ENCODE results near the gene BABAM2. TPM values are rescaled to one million over a fixed set of nuclear protein-coding genes. Genes with fewer than 3 reads are reported as not detected.
A peak's percentile ranks its signal among the peaks of the same experiment; 100 is the strongest.

BABAM2 gene
- total RNA-seq, 1 experiment from 2014 or later = 46.1 TPM

DNA sequence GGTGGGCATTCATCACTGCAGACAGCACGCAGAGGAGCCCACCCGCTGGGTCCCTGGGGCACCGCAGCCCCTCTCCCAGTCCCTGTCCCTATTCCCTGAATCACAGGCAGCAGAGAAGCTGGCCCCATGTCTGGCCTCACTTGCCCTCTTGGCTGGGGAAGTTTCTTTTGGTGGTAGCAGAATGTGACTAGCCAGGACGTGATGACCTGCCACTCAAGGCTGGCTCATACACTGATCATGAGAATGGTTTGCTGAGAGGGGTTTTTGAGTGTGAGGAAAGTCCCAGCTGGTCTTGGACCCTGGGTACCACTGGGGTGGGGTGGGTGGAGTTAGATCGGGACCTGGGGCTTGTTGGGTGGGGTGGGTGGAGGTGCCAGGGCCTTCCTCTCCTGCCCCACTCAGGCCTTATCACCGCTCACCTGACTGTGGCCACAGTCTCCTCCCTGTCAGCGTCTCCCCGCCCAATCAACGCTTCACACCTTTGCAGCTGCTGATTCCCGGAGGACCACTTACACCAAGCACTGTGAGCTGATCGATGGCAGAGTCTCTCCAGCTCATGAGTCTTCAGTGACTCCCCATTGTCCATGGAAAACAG is 473.3 kb downstream of the BABAM2 start:
- no peak for DNase-seq

DNA sequence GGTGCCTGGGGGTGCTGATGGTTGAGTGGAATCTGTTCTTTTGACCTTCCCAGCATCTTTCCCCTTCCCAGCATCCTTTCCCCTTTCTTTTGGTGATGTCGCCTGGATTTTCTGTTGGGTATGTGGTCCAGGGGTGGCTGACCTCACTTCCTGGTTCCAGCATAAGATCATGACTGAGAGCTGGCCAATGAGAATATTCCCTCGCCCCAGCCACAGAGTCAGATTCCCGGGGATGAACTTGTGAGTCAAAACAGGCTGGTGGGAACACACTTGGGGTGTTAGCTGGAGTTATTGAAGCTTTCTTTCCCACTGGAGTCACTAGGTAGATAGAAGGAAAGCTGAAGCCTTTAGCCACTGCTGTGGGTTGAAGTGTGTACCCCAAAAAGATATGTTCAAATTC is 474.1 kb downstream of the BABAM2 start:
- ChIA-PET CTCF (no interaction called here), POLR2A (ENCODE audit: unreplicated experiment) (no interaction called here)
- no peaks in the 10 kb centered on the region for H3K9me3 ChIP-seq (ENCODE audit: insufficient read depth, low read depth)

More for the DNA sequence above, 473.3 kb downstream of the BABAM2 start:
- Histone ChIP-seq H3K4me1 (replicated peaks; ENCODE audit: insufficient read depth) (peaks cover 76% of the 10 kb centered on the region), H3K27me3 (ENCODE audit: insufficient read depth, low read depth) (no peaks in the 10 kb centered on the region), H3K4me2 (no peak overlapping the region), H3K9me2 (ENCODE audit: insufficient read depth) (no peaks in the 10 kb centered on the region), H3K27ac (no peak overlapping the region), H3K4me3 (no peak overlapping the region), H3F3A (ENCODE audit: insufficient read depth, low read depth) (peaks cover 55% of the 10 kb centered on the region), H3K9me3 (ENCODE audit: insufficient read depth, low read depth) (no peaks in the 10 kb centered on the region), H3K79me2 (ENCODE audit: low read depth) (no peaks in the 10 kb centered on the region), H4K20me1 (ENCODE audit: insufficient read depth) (no peaks in the 10 kb centered on the region), H2AFZ (no peak overlapping the region), H3K36me3 (ENCODE audit: low read depth) (no peaks in the 10 kb centered on the region)
- POLR2A ChIA-PET (ENCODE audit: unreplicated experiment) = no interaction called here
- TF ChIP-seq, protein P1, sequence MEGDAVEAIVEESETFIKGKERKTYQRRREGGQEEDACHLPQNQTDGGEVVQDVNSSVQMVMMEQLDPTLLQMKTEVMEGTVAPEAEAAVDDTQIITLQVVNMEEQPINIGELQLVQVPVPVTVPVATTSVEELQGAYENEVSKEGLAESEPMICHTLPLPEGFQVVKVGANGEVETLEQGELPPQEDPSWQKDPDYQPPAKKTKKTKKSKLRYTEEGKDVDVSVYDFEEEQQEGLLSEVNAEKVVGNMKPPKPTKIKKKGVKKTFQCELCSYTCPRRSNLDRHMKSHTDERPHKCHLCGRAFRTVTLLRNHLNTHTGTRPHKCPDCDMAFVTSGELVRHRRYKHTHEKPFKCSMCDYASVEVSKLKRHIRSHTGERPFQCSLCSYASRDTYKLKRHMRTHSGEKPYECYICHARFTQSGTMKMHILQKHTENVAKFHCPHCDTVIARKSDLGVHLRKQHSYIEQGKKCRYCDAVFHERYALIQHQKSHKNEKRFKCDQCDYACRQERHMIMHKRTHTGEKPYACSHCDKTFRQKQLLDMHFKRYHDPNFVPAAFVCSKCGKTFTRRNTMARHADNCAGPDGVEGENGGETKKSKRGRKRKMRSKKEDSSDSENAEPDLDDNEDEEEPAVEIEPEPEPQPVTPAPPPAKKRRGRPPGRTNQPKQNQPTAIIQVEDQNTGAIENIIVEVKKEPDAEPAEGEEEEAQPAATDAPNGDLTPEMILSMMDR (conservative IDR thresholded peaks at IDR 0.05) = no peak
- TF ChIP-seq EZH2 (IDR thresholded peaks at IDR 0.05; ENCODE audit: low read depth) = no peak
- CTCF ChIA-PET = no interaction called here
- intact Hi-C loops (cut with micrococcal nuclease; ENCODE audit: unreplicated experiment) = no loop called here
- no TSS peak for BruUV-seq (replicated peaks)

DNA sequence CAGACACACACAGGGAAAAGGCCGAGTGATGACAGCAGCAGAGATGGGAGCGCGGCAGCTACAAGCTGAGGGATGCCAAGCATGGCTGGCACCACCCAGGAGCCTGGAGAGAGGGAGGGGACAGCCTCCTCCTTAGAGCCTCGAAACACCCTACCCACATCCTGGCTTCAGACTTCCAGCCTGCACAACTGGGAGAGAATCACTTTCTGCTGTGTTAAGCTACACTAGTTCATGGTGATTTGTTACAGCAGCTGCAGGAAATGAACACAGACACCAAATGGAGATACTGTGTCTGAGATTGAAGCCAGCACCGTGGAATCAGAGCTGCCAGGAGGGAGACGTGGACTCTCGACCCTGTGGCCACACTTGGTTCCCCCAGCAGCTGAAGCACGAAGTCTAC is 474.6 kb downstream of the BABAM2 start:
- no TSS peak for BruUV-seq (replicated peaks)
- ChIA-PET CTCF (no interaction called here), POLR2A (ENCODE audit: unreplicated experiment) (no interaction called here)
- Histone ChIP-seq H3K9me3 (ENCODE audit: insufficient read depth, low read depth) (no peaks in the 10 kb centered on the region), H4K20me1 (ENCODE audit: insufficient read depth) (no peaks in the 10 kb centered on the region), H3K36me3 (ENCODE audit: low read depth) (no peaks in the 10 kb centered on the region), H3K79me2 (ENCODE audit: low read depth) (no peaks in the 10 kb centered on the region), H3K9me2 (ENCODE audit: insufficient read depth) (no peaks in the 10 kb centered on the region), H3K4me2 (peak overlapping the region; percentile 72; the same call in 1 of the 2 replicates), H2AFZ (no peak overlapping the region), H3K27me3 (ENCODE audit: insufficient read depth, low read depth) (no peaks in the 10 kb centered on the region), H3K4me1 (replicated peaks; ENCODE audit: insufficient read depth) (peaks cover 76% of the 10 kb centered on the region), H3K27ac (peak overlapping the region; percentile 90), H3K4me3 (no peak overlapping the region), H3F3A (ENCODE audit: insufficient read depth, low read depth) (peaks cover 48% of the 10 kb centered on the region)
- TF ChIP-seq EZH2 (IDR thresholded peaks at IDR 0.05; ENCODE audit: low read depth) = no peak
- TF ChIP-seq, protein P1 (conservative IDR thresholded peaks at IDR 0.05) = no peak
- DNase-seq = no peak
- intact Hi-C loops (cut with micrococcal nuclease; ENCODE audit: unreplicated experiment) = no loop called here

More for the DNA sequence above, 474.1 kb downstream of the BABAM2 start:
- H3K4me2 ChIP-seq = no peak overlapping the region
- no peaks in the 10 kb centered on the region for H3K36me3 ChIP-seq (ENCODE audit: low read depth)
- peaks cover 50% of the 10 kb centered on the region for H3F3A ChIP-seq (ENCODE audit: insufficient read depth, low read depth)
- no peaks in the 10 kb centered on the region for H3K27me3 ChIP-seq (ENCODE audit: insufficient read depth, low read depth)
- TF ChIP-seq, protein P1 (conservative IDR thresholded peaks at IDR 0.05) = no peak
- no peak for TF ChIP-seq EZH2 (IDR thresholded peaks at IDR 0.05; ENCODE audit: low read depth)
- peaks cover 76% of the 10 kb centered on the region for H3K4me1 ChIP-seq (replicated peaks; ENCODE audit: insufficient read depth)
- intact Hi-C loops (cut with micrococcal nuclease; ENCODE audit: unreplicated experiment) = no loop called here
- no peak overlapping the region for H3K27ac ChIP-seq
- H3K4me3 ChIP-seq = no peak overlapping the region
- H4K20me1 ChIP-seq (ENCODE audit: insufficient read depth) = no peaks in the 10 kb centered on the region
- H3K79me2 ChIP-seq (ENCODE audit: low read depth) = no peaks in the 10 kb centered on the region
- no peak for DNase-seq
- BruUV-seq (replicated peaks) = no TSS peak
- no peak overlapping the region for H2AFZ ChIP-seq
- no peaks in the 10 kb centered on the region for H3K9me2 ChIP-seq (ENCODE audit: insufficient read depth)
